Liver (tissue), 9 donors: ENCODE data around the gene ATG2A. TPM values are rescaled to one million over a fixed set of nuclear protein-coding genes. Genes with fewer than 3 reads are reported as not detected.

ENCODE experiments used
- DNase-seq: peaks from one replicate; pipeline ENCODE4 v3.0.0-alpha.2; 2017; ENCODE audit warnings: low spot score
- H3K27ac ChIP-seq, 2 donors: one replicate each; pipeline ENCODE4 v1.7.0; 2013; ENCODE audit warnings: inconsistent platforms in 2 of 2, low read length in 2 of 2, control low read depth in 1 of 2, low read depth in 1 of 2, mild to moderate bottlenecking in 1 of 2
- H3K27me3 ChIP-seq, 4 donors: one replicate each; pipeline versions ENCODE4 v1.6.1 to v1.7.0; 2013; ENCODE audit warnings: low read length in 3 of 4, inconsistent platforms in 1 of 4, mild to moderate bottlenecking in 1 of 4, moderate library complexity in 1 of 4; ENCODE audit not compliant: control insufficient read depth in 4 of 4, insufficient read depth in 4 of 4
- H3K36me3 ChIP-seq, 4 donors: one replicate each; pipeline versions ENCODE4 v1.6.1 to v1.7.0; 2013; ENCODE audit warnings: low read length in 3 of 4, mild to moderate bottlenecking in 3 of 4, low read depth in 1 of 4, moderate library complexity in 1 of 4; ENCODE audit not compliant: control insufficient read depth in 4 of 4, insufficient read depth in 3 of 4
- H3K4me1 ChIP-seq, 4 donors: one replicate each; pipeline versions ENCODE4 v1.6.1 to v1.7.0; 2013; ENCODE audit warnings: low read length in 3 of 4, mild to moderate bottlenecking in 3 of 4, moderate library complexity in 1 of 4; ENCODE audit not compliant: control insufficient read depth in 4 of 4, insufficient read depth in 4 of 4
- H3K4me3 ChIP-seq, 3 donors: one replicate each; pipeline versions ENCODE4 v1.6.1 to v1.7.0; 2013; ENCODE audit warnings: low read length in 3 of 3, control low read depth in 1 of 3, low read depth in 1 of 3, mild to moderate bottlenecking in 1 of 3
- H3K9ac ChIP-seq, 2 donors: one replicate each; pipeline ENCODE4 v1.7.0; 2013; ENCODE audit warnings: low read length in 2 of 2, mild to moderate bottlenecking in 2 of 2, moderate library complexity in 2 of 2, control low read depth in 1 of 2, low read depth in 1 of 2
- H3K9me3 ChIP-seq, 4 donors: one replicate each; pipeline versions ENCODE4 v1.6.1 to v1.7.0; 2013; ENCODE audit warnings: low read length in 3 of 4; ENCODE audit not compliant: control insufficient read depth in 4 of 4
- ATF3 ChIP-seq: IDR thresholded peaks from 2 replicates; pipeline ENCODE4 v1.6.1; 2016; ENCODE audit warnings: antibody characterized with exemption
- CTCF ChIP-seq: fragments of 150-350 bp; IDR thresholded peaks from 2 replicates; pipeline ENCODE4 v1.5.1; 2017; ENCODE audit warnings: improper control_type of control experiment, low read depth, low read length; ENCODE audit not compliant: missing input control
- EGR1 ChIP-seq, 2 donors: IDR thresholded peaks; 2 replicates each; pipeline ENCODE4 v1.6.1; 2016 to 2018; ENCODE audit warnings: antibody characterized with exemption in 2 of 2, low read depth in 2 of 2
- FOXA1 ChIP-seq: IDR thresholded peaks from 2 replicates; pipeline ENCODE4 v1.6.1; 2016; ENCODE audit warnings: antibody characterized with exemption
- FOXA2 ChIP-seq: IDR thresholded peaks from 2 replicates; pipeline ENCODE4 v1.6.1; 2016; ENCODE audit warnings: antibody characterized with exemption
- GABPA ChIP-seq, 2 donors: IDR thresholded peaks in 1 of 2; conservative IDR thresholded peaks in 1 of 2; 2 replicates each; pipeline ENCODE4 v1.6.1; 2016; ENCODE audit warnings: antibody characterized with exemption in 2 of 2, mild to moderate bottlenecking in 1 of 2, moderate library complexity in 1 of 2
- HNF4A ChIP-seq, 2 donors: conservative IDR thresholded peaks; 2 replicates each; pipeline ENCODE4 v1.6.1; 2016; ENCODE audit warnings: antibody characterized with exemption in 2 of 2, mild to moderate bottlenecking in 2 of 2
- HNF4G ChIP-seq: IDR thresholded peaks from 2 replicates; pipeline ENCODE4 v1.6.1; 2016; ENCODE audit warnings: antibody characterized with exemption
- JUND ChIP-seq, 2 donors: IDR thresholded peaks; 2 replicates each; pipeline ENCODE4 v1.6.1; 2016; ENCODE audit warnings: antibody characterized with exemption in 2 of 2
- MAX ChIP-seq: IDR thresholded peaks from 2 replicates; pipeline ENCODE4 v1.6.1; 2016; ENCODE audit warnings: antibody characterized with exemption
- NR2F2 ChIP-seq: IDR thresholded peaks from 2 replicates; pipeline ENCODE4 v1.6.1; 2016; ENCODE audit warnings: antibody characterized with exemption
- REST ChIP-seq: IDR thresholded peaks from 2 replicates; pipeline ENCODE4 v1.6.1; 2016; ENCODE audit warnings: antibody characterized with exemption, mild to moderate bottlenecking
- RXRA ChIP-seq, 2 donors: IDR thresholded peaks; 2 replicates each; pipeline ENCODE4 v1.6.1; 2017 to 2018; ENCODE audit warnings: antibody characterized with exemption in 2 of 2, mild to moderate bottlenecking in 1 of 2
- SP1 ChIP-seq: IDR thresholded peaks from 2 replicates; pipeline ENCODE4 v1.6.1; 2018; ENCODE audit warnings: antibody characterized with exemption, mild to moderate bottlenecking
- TAF1 ChIP-seq: conservative IDR thresholded peaks from 2 replicates; pipeline ENCODE4 v1.6.1; 2016; ENCODE audit warnings: antibody characterized with exemption, mild to moderate bottlenecking
- YY1 ChIP-seq: IDR thresholded peaks from 2 replicates; pipeline ENCODE4 v1.6.1; 2016; ENCODE audit warnings: antibody characterized with exemption, mild to moderate bottlenecking
- ZBTB33 ChIP-seq: IDR thresholded peaks from 2 replicates; pipeline ENCODE4 v1.6.1; 2016; ENCODE audit warnings: antibody characterized with exemption
- WGBS: extraction: QIAGEN DNeasy Blood & Tissue Kit; methylation state at CpG from one replicate; pipeline ENCODE4 v1.1.7; 2013; 5-methylcytosine and 5-hydroxymethylcytosine counted together
- polyA plus RNA-seq, 2 donors: library from polyadenylated mRNA; stranded (reverse) in 1 of 2; unstranded in 1 of 2; fragments of 200-250 nt in 1 of 2; fragments of >200 nt in 1 of 2; fragmentation: Nextera tagmentation in 1 of 2; extraction: Ambion mirVana in 1 of 2; gene quantifications; one replicate each; pipeline versions ENCODE4 v1.2.1 to v1.2.3, GENCODE V29; 2013 to 2015
- total RNA-seq, 2 donors: library from RNA; depleted of rRNA; stranded (reverse); fragments of >200 nt; gene quantifications; one replicate each; pipeline ENCODE4 v1.2.3, GENCODE V29; 2014
- donor health status: healthy.
- donor health status: healthy.
- donor health status: healthy.
- donor health status: healthy.
- donor health status: healthy.

The ATG2A gene
- total and polyA plus RNA-seq, 4 donors = 15.6 to 34.1 (median 23.0) TPM

- Histone ChIP-seq H3K9ac (no peak within 1 kb of the TSS), H3K4me3 (no peak within 1 kb of the TSS), H3K4me1 (no peaks in the 10 kb centered on the region), H3K36me3 (peaks cover 5 to 35% (median 13%) of the 10 kb centered on the region in 4 donors), H3K27me3 (no peaks in the 10 kb centered on the region), H3K9me3 (no peaks in the 10 kb centered on the region), H3K27ac (no peak within 1 kb of the TSS)
- no peak for DNase-seq
- no peak for TF ChIP-seq MAX
- WGBS = 85% methylated on average over 14 of the region's 14 CpGs
Measured at GRCh38 chr11:64935359-64936081, 18.5 kb upstream of the ATG2A start, which contains the start of gene GPHA2. GPHA2 (minus strand) TSS chr11:64935893; CDS start chr11:64935460, 433 bp downstream.

GRCh38 chr11:64934682-64935358 lies 17.8 kb upstream of the ATG2A start:
- WGBS = 87% methylated on average over 27 of the region's 27 CpGs

GRCh38 chr11:64933935-64934681 lies 17.1 kb upstream of the ATG2A start:
- WGBS = 93% methylated on average over 10 of the region's 10 CpGs
- H3K4me1 ChIP-seq = no peaks in the 10 kb centered on the region
- H3K9ac ChIP-seq = no peak overlapping the region
- H3K4me3 ChIP-seq = no peak overlapping the region
- peaks cover 5 to 45% (median 18%) of the 10 kb centered on the region in 4 donors for H3K36me3 ChIP-seq
- no peaks in the 10 kb centered on the region for H3K9me3 ChIP-seq
- no peak for TF ChIP-seq EGR1 (IDR thresholded peaks at IDR 0.05; ENCODE audit: low read depth in 2 of 2)
- TF ChIP-seq SP1 = no peak
- no peak for TF ChIP-seq FOXA2
- TF ChIP-seq TAF1 = no peak
- TF ChIP-seq ATF3 = no peak
- TF ChIP-seq CTCF = no peak
- TF ChIP-seq ZBTB33 = no peak
- no peak for TF ChIP-seq REST
- no peak for TF ChIP-seq HNF4A (conservative IDR thresholded peaks at IDR 0.05)
- TF ChIP-seq NR2F2 = no peak
- no peak for TF ChIP-seq RXRA (IDR thresholded peaks at IDR 0.05)
- TF ChIP-seq HNF4G = no peak
- H3K27me3 ChIP-seq = no peaks in the 10 kb centered on the region
- no peak overlapping the region for H3K27ac ChIP-seq
- DNase-seq = no peak

More at GRCh38 chr11:64934682-64935358, 17.8 kb upstream of the ATG2A start:
- Histone ChIP-seq H3K9ac (no peak overlapping the region), H3K9me3 (no peaks in the 10 kb centered on the region), H3K4me3 (no peak overlapping the region), H3K36me3 (peaks cover 5 to 40% (median 18%) of the 10 kb centered on the region in 4 donors), H3K4me1 (no peaks in the 10 kb centered on the region), H3K27ac (no peak overlapping the region), H3K27me3 (no peaks in the 10 kb centered on the region)
- TF ChIP-seq TAF1 (no peak), FOXA2 (no peak), JUND (IDR thresholded peaks at IDR 0.05) (no peak), FOXA1 (no peak), NR2F2 (no peak), GABPA (IDR thresholded peaks at IDR 0.05 in 1 of 2, conservative IDR thresholded peaks at IDR 0.05 in 1 of 2) (no peak), YY1 (no peak)
- DNase-seq = no peak
